ENCODE results near the gene CDH13. TPM values are rescaled to one million over a fixed set of nuclear protein-coding genes. Genes with fewer than 3 reads are reported as not detected.

Gene CDH13
- total and polyA plus RNA-seq, 9 donors = 1.9 to 34.2 (median 4.8) TPM

DNA sequence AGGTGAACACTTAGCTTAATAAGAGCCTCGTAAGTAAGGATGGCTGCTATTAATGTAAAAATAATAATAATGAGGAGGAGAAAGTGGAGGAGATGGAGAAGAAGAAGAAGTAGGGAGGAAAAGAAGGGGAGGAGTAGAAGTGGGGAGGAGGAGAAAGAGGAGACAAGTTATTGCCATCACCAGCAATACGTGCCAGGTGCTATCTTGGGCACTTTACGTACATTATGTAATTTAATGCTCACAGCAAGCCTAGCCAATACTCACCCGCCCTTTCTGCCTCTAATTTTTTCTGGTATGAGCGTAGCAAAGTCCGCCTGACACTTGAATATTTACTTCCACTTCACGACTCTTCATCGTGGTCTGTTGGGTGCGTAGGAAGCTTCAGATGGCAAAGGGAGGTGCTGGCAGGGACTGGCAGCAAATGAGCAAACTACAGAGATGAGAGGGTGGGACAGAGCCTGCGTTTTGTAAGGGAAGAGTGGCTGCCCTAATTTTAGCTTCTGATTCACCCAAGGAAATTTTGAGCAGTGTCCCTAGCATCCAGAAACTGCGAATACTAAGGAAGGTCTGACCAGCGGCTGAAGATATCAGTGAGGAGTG lies 42.1 kb upstream of the CDH13 start:
- no peak overlapping the region for H3K4me3 ChIP-seq
- no peak overlapping the region for H3K27ac ChIP-seq
- H3K27me3 ChIP-seq = no peaks in the 10 kb centered on the region
- intact Hi-C loops (cut with DNase I) = no loop called here
- no peaks in the 10 kb centered on the region for H3K36me3 ChIP-seq
- H3K4me1 ChIP-seq (ENCODE audit: insufficient read depth) = no peaks in the 10 kb centered on the region
- 42 to 65% (median 45%) methylated on average over 12 of the region's 12 CpGs for WGBS, 3 donors
- H3K9me3 ChIP-seq = no peaks in the 10 kb centered on the region
- no peak for TF ChIP-seq EP300 (IDR thresholded peaks at IDR 0.05)
- TF ChIP-seq, protein P1, sequence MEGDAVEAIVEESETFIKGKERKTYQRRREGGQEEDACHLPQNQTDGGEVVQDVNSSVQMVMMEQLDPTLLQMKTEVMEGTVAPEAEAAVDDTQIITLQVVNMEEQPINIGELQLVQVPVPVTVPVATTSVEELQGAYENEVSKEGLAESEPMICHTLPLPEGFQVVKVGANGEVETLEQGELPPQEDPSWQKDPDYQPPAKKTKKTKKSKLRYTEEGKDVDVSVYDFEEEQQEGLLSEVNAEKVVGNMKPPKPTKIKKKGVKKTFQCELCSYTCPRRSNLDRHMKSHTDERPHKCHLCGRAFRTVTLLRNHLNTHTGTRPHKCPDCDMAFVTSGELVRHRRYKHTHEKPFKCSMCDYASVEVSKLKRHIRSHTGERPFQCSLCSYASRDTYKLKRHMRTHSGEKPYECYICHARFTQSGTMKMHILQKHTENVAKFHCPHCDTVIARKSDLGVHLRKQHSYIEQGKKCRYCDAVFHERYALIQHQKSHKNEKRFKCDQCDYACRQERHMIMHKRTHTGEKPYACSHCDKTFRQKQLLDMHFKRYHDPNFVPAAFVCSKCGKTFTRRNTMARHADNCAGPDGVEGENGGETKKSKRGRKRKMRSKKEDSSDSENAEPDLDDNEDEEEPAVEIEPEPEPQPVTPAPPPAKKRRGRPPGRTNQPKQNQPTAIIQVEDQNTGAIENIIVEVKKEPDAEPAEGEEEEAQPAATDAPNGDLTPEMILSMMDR (IDR thresholded peaks at IDR 0.05) = no peak
- TF ChIP-seq POLR2A (IDR thresholded peaks at IDR 0.05) = no peak
- DNase-seq = no peak

DNA sequence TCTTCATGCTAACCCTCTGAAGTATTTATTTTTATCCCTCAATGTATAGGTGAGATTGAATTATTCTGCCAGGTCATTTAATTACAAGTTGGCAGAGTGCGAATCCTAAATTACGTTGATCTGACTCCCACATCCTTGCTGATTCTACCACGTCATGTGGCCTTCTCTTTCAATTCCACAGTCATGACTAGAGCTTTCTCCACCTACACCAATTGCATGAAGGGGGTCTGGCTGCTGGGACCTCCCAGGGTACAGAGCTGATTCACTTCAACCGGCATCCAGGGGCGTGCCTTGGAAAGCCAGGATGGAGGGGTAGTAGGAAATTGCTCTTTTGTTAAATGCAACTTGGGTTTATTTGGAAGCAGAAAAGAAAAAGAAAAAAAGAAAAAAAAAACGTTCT lies 41.1 kb upstream of the CDH13 start:
- Histone ChIP-seq H3K27ac (no peak overlapping the region), H3K9me3 (no peaks in the 10 kb centered on the region), H3K4me3 (no peak overlapping the region), H3K36me3 (no peaks in the 10 kb centered on the region), H3K4me1 (ENCODE audit: insufficient read depth) (no peaks in the 10 kb centered on the region), H3K27me3 (no peaks in the 10 kb centered on the region)
- WGBS, 3 donors = 64 to 66% (median 66%) methylated on average over 6 of the region's 6 CpGs
- no peak for DNase-seq
- TF ChIP-seq EP300 (IDR thresholded peaks at IDR 0.05) = no peak
- TF ChIP-seq, protein P1 (IDR thresholded peaks at IDR 0.05) = no peak
- TF ChIP-seq POLR2A (IDR thresholded peaks at IDR 0.05) = no peak
- intact Hi-C loops (cut with DNase I) = no loop called here

DNA sequence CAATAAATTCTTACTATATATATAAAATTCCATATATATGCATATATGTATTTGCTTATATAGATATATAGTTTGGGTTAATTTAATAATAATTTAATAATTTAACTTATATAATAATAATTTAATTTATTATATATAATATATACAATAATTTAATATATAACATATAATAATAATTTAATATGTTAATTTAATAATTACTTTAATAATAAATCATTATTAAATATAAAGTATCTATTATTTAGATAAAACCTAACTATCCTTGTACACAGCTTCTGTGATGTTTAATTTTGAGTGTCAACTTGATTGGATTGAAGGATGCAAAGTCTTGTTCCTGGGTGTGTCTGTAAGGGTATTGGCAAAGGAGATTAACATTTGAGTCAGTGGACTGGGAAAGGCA lies 40.6 kb upstream of the CDH13 start:
- no peaks in the 10 kb centered on the region for H3K36me3 ChIP-seq
- H3K27ac ChIP-seq = no peak overlapping the region
- no peak for DNase-seq
- H3K4me3 ChIP-seq = no peak overlapping the region
- TF ChIP-seq EP300 (IDR thresholded peaks at IDR 0.05) = no peak
- TF ChIP-seq, protein P1 (IDR thresholded peaks at IDR 0.05) = no peak
- TF ChIP-seq POLR2A (IDR thresholded peaks at IDR 0.05) = no peak
- no peaks in the 10 kb centered on the region for H3K4me1 ChIP-seq (ENCODE audit: insufficient read depth)
- intact Hi-C loops (cut with DNase I) = no loop called here
- H3K27me3 ChIP-seq = no peaks in the 10 kb centered on the region
- no peaks in the 10 kb centered on the region for H3K9me3 ChIP-seq

DNA sequence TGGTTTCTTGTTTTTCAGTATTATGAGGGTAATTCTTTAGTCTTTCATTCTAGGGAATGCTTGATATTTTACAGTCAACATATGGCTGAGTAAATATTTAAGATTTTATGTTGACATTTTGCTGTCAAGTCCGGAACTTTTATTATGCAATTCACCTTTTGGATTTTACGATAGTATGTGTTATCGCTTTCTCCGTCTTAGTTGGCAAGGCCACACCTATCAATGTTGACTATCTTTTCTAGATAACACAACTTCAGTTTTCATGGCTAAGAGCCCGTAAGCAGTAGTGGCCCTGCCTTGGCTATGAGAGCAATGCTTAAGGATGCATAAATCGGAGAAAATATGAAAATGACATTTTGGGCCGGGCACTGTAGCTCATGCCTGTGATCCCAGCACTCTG lies 39.5 kb upstream of the CDH13 start:
- Histone ChIP-seq H3K4me1 (ENCODE audit: insufficient read depth) (no peaks in the 10 kb centered on the region), H3K27ac (no peak overlapping the region), H3K9me3 (no peaks in the 10 kb centered on the region), H3K36me3 (no peaks in the 10 kb centered on the region), H3K27me3 (no peaks in the 10 kb centered on the region), H3K4me3 (no peak overlapping the region)
- DNase-seq = no peak
- intact Hi-C loops (cut with DNase I) = no loop called here
- WGBS, 3 donors = 84 to 88% (median 85%) methylated on average over 7 of the region's 7 CpGs
- no peak for TF ChIP-seq POLR2A (IDR thresholded peaks at IDR 0.05)
- TF ChIP-seq, protein P1 (IDR thresholded peaks at IDR 0.05) = no peak
- no peak for TF ChIP-seq EP300 (IDR thresholded peaks at IDR 0.05)
